Stimulated activated memory B cell treated with anti-CD40 and anti-IgM and Interleukin-4, amounts not matched to agents 10 μg/mL and 1 μg/mL and 100 μg/mL, for 72 hours (primary cell): ENCODE data around the gene C16orf74.

Source experiments
- ATAC-seq: fragments of 150-1000 bp; cut with Tn5 transposase; 2 replicates; pipeline ENCODE4 v1.10.0; 2021
- H3K27ac Mint-ChIP-seq: one replicate; pipeline ENCODE4 v1.8.0; 2022; ENCODE audit warnings: mild to moderate bottlenecking, mixed read lengths
- H3K27me3 Mint-ChIP-seq: one replicate; pipeline ENCODE4 v1.8.0; 2022; ENCODE audit warnings: mixed read lengths
- H3K36me3 Mint-ChIP-seq: one replicate; pipeline ENCODE4 v1.8.0; 2022; ENCODE audit warnings: mixed read lengths
- H3K4me1 Mint-ChIP-seq: one replicate; pipeline ENCODE4 v1.8.0; 2022; ENCODE audit warnings: mixed read lengths
- H3K4me3 Mint-ChIP-seq: one replicate; pipeline ENCODE4 v1.8.0; 2022; ENCODE audit warnings: mild to moderate bottlenecking, moderate library complexity, mixed read lengths
- H3K9me3 Mint-ChIP-seq: one replicate; pipeline ENCODE4 v1.8.0; 2022; ENCODE audit warnings: mixed read lengths

Gene C16orf74

DNA sequence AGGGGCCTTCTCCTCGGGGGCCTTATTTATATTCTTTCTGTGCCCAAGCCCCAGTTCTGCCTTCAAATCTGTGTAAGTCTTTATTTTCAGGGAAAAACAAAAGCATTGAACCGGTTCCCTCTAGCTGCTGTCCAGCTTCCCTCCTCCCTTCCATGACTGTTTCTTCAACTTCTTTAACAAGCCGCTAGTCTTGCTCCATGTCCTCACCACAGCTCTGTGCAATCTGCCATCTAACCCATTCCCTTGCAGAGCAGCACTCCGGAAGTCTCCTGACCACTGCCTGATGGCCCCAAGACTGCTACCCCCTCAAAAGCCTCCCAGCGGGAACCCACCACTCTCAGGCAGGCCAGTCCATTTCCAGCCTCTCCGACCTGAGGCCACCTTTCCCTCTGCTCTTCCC, 31.6 kb upstream of the C16orf74 start:
- H3K9me3 Mint-ChIP-seq: no peaks in the 10 kb centered on the region

DNA sequence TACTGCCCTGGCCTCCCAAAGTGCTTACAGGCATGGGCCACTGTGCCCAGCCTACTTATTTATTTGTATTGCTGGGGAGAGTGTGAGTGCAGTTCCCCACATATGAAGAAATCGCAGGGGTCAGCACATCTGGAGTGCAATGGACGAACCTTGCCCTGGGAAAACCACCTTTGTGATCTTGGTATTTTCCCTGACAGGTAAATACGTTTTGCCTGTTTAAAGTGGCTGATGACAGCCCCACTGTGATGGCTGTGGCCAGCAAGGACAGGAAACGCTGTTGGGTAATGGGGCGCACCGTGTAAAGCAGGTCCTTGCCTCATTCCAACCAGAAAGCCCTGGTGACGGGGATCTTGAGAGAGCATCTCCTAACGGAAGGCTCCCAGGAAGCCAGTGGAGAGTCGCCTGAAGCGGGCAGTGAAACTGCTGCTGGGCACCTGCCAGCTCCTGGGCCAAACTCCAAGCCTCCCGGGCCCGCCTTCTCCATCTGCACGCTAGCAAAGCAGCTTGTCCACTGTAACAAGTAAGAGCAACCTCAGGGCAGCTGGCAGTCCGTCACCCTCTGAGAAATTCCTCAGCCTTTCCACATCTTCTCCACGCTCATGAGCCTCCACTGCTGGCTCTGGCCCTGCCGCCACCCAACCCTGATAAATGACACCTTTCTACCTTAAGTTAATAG, 30.9 kb upstream of the C16orf74 start:
- Mint-ChIP-seq H3K36me3 (peaks cover 66% of the 10 kb centered on the region), H3K4me1 (peaks cover 9% of the 10 kb centered on the region), H3K27ac (no peak overlapping the region), H3K4me3 (no peak overlapping the region), H3K9me3 (no peaks in the 10 kb centered on the region), H3K27me3 (no peaks in the 10 kb centered on the region)
- no peak for ATAC-seq

More for the DNA sequence above, 31.6 kb upstream of the C16orf74 start:
- H3K4me3 Mint-ChIP-seq: no peak overlapping the region
- ATAC-seq: no peak
- H3K27ac Mint-ChIP-seq: peak overlapping the region; percentile 23
- peaks cover 71% of the 10 kb centered on the region for H3K36me3 Mint-ChIP-seq
- H3K27me3 Mint-ChIP-seq: no peaks in the 10 kb centered on the region
- H3K4me1 Mint-ChIP-seq: peaks cover 9% of the 10 kb centered on the region

DNA sequence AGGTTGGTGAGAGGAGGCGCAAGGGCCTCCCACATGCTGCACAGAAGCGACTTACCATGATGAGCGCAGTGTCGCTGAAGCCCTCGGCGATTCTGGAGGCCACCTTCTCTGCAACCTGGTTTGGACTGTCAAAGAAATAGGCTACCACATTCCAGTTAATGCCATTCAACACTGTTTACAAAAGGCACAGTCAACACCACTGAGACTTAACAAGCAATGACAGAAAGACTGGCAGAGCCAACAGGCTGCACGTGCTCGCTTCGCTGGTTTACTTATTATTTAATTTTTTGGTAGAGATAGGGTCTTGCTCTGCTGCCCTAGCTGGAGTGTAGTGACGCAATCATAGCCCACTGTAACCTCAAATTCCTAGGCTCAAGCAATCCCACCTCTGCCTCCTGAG, 30.3 kb upstream of the C16orf74 start:
- Mint-ChIP-seq H3K4me3 (no peak overlapping the region), H3K36me3 (peaks cover 59% of the 10 kb centered on the region)
- ATAC-seq: no peak

DNA sequence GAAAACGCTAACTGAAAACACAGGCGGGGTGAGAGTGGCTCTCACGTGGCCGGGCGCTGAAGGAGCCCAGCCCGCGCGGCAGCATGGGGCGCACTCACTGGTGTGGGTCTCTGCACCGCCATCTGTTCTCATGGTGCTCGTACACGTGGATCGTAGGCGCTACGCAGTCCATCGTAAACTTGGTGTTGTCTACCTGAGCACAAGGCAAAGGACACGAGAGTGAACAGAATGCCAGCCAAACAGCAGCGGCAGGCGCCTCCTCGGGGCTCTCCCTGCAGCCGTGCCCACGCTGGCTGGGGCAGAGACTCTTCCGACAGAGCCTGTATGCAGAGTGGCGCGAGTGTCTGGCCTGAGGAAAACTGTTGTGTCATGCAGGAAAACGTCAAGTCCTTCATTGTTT, 29.4 kb upstream of the C16orf74 start:
- H3K4me3 Mint-ChIP-seq: no peak overlapping the region
- no peak overlapping the region for H3K27ac Mint-ChIP-seq
- peaks cover 9% of the 10 kb centered on the region for H3K4me1 Mint-ChIP-seq
- H3K36me3 Mint-ChIP-seq: peaks cover 51% of the 10 kb centered on the region
- no peaks in the 10 kb centered on the region for H3K9me3 Mint-ChIP-seq
- ATAC-seq: no peak
- no peaks in the 10 kb centered on the region for H3K27me3 Mint-ChIP-seq

More for the DNA sequence above, 30.3 kb upstream of the C16orf74 start:
- Mint-ChIP-seq H3K27me3 (no peaks in the 10 kb centered on the region), H3K4me1 (peaks cover 9% of the 10 kb centered on the region), H3K9me3 (no peaks in the 10 kb centered on the region), H3K27ac (no peak overlapping the region)

DNA sequence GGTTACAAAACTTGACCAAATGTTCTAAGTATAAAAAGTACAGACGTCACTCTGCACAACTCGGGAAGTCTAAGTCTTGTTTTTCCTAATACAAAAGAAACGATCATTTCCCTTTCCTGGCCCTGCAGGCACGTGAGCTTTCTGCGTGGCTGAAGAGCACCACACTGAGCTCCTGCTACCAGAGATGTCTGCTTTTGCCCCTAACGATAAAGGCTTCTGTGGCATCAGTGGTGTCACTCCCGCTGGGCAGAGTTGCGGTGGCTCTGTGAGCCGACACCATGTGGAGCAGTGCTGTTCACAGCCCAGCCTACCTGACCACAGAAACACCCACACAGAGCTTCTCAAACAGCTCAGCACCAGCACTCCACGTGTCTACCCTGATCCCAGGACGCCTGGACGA, 28.0 kb upstream of the C16orf74 start:
- peak; percentile 45 for ATAC-seq
- H3K27ac Mint-ChIP-seq: no peak overlapping the region

DNA sequence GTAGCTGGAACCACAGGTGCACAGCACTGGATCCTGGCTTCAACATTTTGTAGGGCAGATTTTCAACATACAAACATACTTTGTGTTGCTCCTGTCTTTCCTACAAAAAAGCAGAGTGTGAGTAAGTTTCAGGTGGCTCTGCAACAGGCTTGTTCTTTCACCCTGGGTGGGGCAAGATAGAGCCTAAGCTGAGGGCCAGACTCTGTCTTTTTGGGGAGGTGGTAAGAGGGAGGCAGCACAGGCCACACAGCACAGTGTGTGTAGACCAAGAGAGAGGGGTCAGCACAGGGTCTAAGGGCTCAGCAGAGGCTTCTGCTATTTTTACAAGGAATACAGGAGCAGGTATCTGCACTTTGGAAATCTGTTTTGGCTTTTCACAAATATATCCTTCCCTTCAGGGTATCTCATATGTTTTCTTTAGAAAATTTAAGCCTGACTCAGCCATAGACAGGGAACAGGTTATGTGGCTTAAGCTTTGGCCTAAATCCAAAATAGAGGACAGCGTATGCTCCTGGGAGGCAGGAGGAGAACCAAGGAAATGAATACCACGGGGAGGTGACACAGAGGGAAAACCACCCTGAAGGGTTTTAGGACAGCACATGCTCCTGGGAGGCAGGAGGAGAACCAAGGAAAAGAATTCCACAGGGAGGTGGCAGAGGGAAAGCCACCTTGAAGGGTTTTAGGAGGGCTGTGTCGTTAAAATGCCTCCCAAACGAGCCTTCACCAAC, 26.9 kb upstream of the C16orf74 start:
- Mint-ChIP-seq H3K27me3 (no peaks in the 10 kb centered on the region), H3K9me3 (no peaks in the 10 kb centered on the region), H3K36me3 (peaks cover 42% of the 10 kb centered on the region), H3K4me1 (no peaks in the 10 kb centered on the region), H3K27ac (no peak overlapping the region), H3K4me3 (no peak overlapping the region)
- no peak for ATAC-seq

More for the DNA sequence above, 28.0 kb upstream of the C16orf74 start:
- Mint-ChIP-seq H3K9me3 (no peaks in the 10 kb centered on the region), H3K27me3 (no peaks in the 10 kb centered on the region), H3K4me1 (peaks cover 6% of the 10 kb centered on the region), H3K4me3 (no peak overlapping the region), H3K36me3 (peaks cover 49% of the 10 kb centered on the region)

DNA sequence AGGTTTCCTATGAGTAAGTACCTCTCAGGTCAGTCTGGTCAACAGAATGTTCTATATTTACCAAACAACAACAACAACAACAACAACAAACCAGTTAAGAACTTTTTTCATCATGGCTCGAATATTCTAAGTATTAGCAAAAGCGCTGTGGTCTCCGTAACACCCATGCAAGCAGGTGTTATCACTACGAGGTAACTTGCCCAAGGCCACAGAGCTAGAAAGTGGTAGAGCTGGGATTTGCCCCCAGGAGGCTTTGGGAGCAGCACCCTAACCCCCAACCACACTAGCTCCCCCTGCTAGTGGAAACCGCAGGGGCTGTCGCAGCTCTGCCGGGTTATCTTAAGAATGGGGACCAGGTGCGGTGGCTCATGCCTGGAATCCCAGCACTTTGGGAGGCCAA, 23.9 kb upstream of the C16orf74 start:
- ATAC-seq: no peak
- no peak overlapping the region for H3K4me3 Mint-ChIP-seq
- no peaks in the 10 kb centered on the region for H3K9me3 Mint-ChIP-seq
- H3K4me1 Mint-ChIP-seq: no peaks in the 10 kb centered on the region
- peaks cover 27% of the 10 kb centered on the region for H3K36me3 Mint-ChIP-seq
- H3K27me3 Mint-ChIP-seq: no peaks in the 10 kb centered on the region
- no peak overlapping the region for H3K27ac Mint-ChIP-seq

DNA sequence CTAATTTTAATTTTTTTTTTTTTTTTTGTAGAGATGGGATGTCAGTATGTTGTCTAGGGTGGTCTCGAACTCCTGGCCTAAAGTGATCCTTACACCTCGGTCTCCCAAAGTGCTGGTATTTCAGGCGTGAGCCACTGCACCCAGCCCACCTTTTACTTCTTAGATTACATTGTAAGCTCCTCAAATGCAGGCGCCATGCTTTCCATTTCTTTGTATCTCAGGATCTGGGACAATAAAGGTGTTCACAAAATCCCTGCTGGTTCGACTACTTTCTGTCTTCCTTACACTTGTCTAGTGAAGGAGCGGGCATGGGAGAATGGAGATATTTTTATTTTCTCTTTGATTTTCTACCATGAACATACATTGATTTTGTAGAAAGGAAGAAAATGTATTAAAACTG, 23.2 kb upstream of the C16orf74 start:
- H3K4me3 Mint-ChIP-seq: no peak overlapping the region
- peaks cover 21% of the 10 kb centered on the region for H3K36me3 Mint-ChIP-seq
- H3K4me1 Mint-ChIP-seq: no peaks in the 10 kb centered on the region
- no peak for ATAC-seq
- no peak overlapping the region for H3K27ac Mint-ChIP-seq
- H3K27me3 Mint-ChIP-seq: no peaks in the 10 kb centered on the region
- no peaks in the 10 kb centered on the region for H3K9me3 Mint-ChIP-seq

DNA sequence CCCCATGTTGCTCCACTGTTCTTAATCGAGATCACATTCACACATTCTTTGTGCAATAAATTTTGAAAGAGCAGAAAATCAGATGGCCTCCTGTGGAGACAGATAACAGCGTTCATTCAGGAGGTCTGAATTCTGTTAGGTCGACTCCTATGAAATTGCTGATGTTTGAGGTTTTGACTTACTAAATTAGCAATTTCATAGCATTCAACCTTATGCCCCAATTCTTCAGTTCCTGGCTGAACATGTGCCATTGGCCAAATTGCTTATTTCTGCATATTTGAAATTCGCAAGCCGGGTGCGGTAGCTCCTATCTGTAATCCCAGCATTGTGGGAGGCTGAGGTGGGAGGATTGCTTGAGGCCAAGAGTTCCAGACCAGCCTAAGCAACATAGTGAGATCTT, 22.1 kb upstream of the C16orf74 start:
- Mint-ChIP-seq H3K36me3 (peaks cover 10% of the 10 kb centered on the region), H3K27ac (no peak overlapping the region), H3K4me3 (no peak overlapping the region), H3K4me1 (no peaks in the 10 kb centered on the region), H3K9me3 (no peaks in the 10 kb centered on the region), H3K27me3 (no peaks in the 10 kb centered on the region)
- ATAC-seq: no peak

DNA sequence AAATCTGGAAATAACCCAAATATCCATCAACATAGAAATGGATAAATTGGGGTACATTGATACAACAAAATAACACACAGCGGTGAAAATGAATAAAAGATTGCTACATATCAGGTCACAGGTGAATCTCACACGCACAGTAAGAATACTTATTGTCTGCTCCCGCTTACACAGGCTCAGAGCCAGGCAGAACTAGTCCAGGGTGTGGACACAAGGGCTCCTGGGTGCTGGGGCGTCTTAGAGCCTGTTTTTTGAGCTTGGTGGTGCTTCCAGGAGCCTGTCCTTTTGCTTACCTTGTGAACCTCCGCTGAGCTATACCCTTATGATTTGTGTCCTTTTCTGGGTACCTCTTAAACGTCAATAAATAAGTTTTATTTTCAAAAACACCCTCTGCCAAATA, 19.8 kb upstream of the C16orf74 start:
- Mint-ChIP-seq H3K27ac (no peak overlapping the region), H3K9me3 (no peaks in the 10 kb centered on the region), H3K27me3 (no peaks in the 10 kb centered on the region), H3K4me3 (no peak overlapping the region), H3K36me3 (peaks cover 5% of the 10 kb centered on the region), H3K4me1 (no peaks in the 10 kb centered on the region)
- no peak for ATAC-seq

DNA sequence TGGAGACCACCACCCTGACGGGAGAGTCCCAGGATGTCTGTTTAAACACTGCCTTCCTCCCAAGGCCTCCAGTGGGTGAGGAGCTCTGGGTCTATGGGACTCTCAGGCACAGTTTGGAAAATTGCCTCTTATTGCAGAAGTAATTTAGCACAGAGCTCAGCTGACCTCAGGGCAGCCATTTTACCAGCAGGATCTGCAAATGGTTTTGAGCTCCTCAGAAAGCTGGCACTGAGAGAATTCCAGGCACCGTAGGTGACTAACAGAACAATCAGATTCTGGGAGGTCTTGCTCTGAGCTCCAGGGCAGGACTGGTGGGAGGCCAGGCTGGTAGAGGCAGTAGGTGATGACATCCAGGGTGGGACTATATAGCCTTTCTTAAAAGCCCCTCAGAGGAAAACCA, 17.3 kb upstream of the C16orf74 start:
- Mint-ChIP-seq H3K27ac (no peak overlapping the region), H3K27me3 (no peaks in the 10 kb centered on the region), H3K4me1 (no peaks in the 10 kb centered on the region)

DNA sequence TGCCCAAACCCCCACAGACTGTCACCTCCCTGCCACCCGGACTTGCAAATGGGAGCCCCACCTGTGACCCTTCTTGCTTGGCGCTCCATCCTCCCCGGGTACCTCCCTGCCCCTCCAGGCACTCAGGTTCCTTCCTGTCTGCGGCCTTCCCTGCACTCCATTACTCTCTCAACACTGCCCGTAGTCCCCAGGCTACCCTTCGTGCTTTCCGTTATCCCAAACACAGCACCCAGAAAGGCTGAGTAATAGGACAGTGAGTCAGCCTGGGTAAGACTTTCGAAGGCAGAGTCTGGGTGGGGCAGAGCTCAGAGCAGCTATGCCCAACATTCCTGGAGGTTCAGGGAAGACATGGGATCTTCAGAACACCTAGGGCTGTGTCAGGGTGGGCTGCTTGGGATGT, 16.6 kb upstream of the C16orf74 start:
- Mint-ChIP-seq H3K27ac (no peak overlapping the region), H3K9me3 (no peaks in the 10 kb centered on the region), H3K4me3 (no peak overlapping the region), H3K36me3 (peaks cover 5% of the 10 kb centered on the region), H3K27me3 (no peaks in the 10 kb centered on the region), H3K4me1 (no peaks in the 10 kb centered on the region)
- no peak for ATAC-seq

More for the DNA sequence above, 17.3 kb upstream of the C16orf74 start:
- no peak overlapping the region for H3K4me3 Mint-ChIP-seq
- ATAC-seq: no peak
- peaks cover 5% of the 10 kb centered on the region for H3K36me3 Mint-ChIP-seq
- H3K9me3 Mint-ChIP-seq: no peaks in the 10 kb centered on the region

DNA sequence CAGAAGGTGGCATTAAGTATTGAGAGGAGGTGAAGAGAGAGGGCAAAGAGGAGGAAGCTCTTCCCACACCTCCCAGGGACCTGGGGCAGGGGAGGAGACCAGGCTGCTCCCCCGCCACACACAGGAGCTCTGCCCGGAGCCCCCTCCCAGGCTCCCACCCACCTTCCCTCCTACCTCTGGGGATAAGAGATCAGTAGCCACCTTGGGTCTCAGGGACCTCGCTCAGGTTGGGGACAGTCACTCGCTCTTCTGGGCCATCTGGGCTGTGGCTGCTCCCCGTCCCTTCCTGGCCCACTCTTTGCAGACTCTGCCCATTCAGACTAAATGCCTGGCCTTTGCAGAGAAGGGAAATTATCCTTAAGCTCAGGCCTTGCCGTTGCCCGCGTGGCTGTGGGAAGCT, 14.9 kb upstream of the C16orf74 start:
- H3K36me3 Mint-ChIP-seq: no peaks in the 10 kb centered on the region
- H3K4me3 Mint-ChIP-seq: no peak overlapping the region
- no peak overlapping the region for H3K27ac Mint-ChIP-seq
- ATAC-seq: no peak
- peaks cover 12% of the 10 kb centered on the region for H3K4me1 Mint-ChIP-seq
- no peaks in the 10 kb centered on the region for H3K27me3 Mint-ChIP-seq
- H3K9me3 Mint-ChIP-seq: no peaks in the 10 kb centered on the region

DNA sequence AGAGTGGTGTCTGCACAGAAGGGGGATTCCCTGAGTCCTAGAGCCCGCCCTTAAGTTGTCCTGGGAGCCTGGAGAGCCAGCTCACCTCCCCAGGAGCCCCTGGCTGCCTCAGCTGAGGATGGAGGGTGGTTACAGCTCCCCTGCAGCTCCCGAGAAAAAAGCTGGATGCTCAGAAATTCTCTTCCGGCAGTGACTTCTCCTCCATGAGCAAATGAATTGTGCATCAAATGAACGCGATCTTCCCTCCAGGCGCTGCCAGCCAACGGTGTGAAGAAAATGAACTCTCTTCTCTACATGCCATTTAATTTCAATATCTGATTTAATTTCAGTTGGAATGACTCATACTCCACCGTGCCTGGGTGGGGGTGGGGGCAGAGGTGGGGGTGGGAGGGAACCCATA, 14.3 kb upstream of the C16orf74 start:
- Mint-ChIP-seq H3K36me3 (no peaks in the 10 kb centered on the region), H3K4me3 (no peak overlapping the region), H3K27me3 (no peaks in the 10 kb centered on the region), H3K4me1 (peaks cover 14% of the 10 kb centered on the region), H3K9me3 (no peaks in the 10 kb centered on the region), H3K27ac (no peak overlapping the region)
- ATAC-seq: no peak

DNA sequence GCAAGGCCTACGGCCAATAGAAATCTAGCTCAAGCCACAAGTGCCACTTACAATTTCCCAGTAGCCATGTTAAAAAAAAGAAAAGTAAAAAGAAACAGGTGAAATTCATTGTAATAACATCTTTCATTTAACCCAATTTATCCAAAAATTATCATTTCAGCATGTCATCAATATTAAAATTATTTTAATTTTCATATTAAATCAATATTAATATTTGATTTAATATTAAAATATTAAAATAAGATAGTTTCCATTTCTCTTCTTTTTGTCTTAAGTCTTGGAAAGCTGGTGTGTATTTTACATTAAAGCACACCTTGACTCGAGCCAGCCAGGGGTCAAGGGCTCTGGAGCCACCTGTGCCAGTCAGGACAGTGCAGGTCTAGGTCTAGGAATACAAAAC, 12.7 kb upstream of the C16orf74 start:
- no peak overlapping the region for H3K27ac Mint-ChIP-seq
- no peak for ATAC-seq
- H3K4me1 Mint-ChIP-seq: peaks cover 30% of the 10 kb centered on the region
- H3K36me3 Mint-ChIP-seq: no peaks in the 10 kb centered on the region
- peaks cover 3% of the 10 kb centered on the region for H3K9me3 Mint-ChIP-seq
- H3K4me3 Mint-ChIP-seq: no peak overlapping the region
- H3K27me3 Mint-ChIP-seq: no peaks in the 10 kb centered on the region

DNA sequence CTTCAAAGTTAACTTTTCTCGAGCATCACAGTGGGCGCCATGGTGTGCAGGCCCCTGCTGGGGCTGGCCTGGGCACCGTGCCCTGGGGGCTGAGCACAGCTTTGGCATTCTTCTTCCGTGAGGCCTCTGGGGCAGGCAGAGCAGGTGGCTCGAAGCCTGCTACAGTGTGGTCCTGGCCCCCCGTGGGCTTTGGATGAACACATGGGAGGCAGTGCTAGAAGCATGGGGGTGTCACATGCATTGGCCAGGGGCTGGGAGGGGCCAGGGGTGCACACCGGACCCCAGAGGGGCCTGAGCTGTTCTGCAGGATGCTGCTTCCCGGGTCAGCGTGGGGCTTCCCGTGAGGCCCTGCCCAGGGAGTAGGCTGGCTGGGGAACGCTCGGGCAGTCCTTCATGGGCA, 12.1 kb upstream of the C16orf74 start:
- Mint-ChIP-seq H3K9me3 (peaks cover 3% of the 10 kb centered on the region), H3K27ac (no peak overlapping the region)
- ATAC-seq: no peak

More for the DNA sequence above, 12.1 kb upstream of the C16orf74 start:
- Mint-ChIP-seq H3K27me3 (no peaks in the 10 kb centered on the region), H3K36me3 (no peaks in the 10 kb centered on the region), H3K4me3 (no peak overlapping the region), H3K4me1 (peaks cover 36% of the 10 kb centered on the region)
